ENCODE results near the gene HIVEP3.
"Not testable (repeated sequence)": the region's sequence is repeated elsewhere in the genome, so short reads cannot be mapped to it uniquely, and the experiment has no call there.

The HIVEP3 gene

GRCh38 chr1:41711581-41711980, 207.1 kb downstream of the HIVEP3 start:
- no peak for DNase-seq (ENCODE audit: low read depth)

GRCh38 chr1:41710980-41711379, 207.7 kb downstream of the HIVEP3 start:
- no peak for DNase-seq (ENCODE audit: low read depth)

- no peak for DNase-seq (ENCODE audit: low read depth)
Observed at GRCh38 chr1:41709873-41710272, 208.8 kb downstream of the HIVEP3 start.

GRCh38 chr1:41709331-41709730, 209.4 kb downstream of the HIVEP3 start:
- no peak for DNase-seq (ENCODE audit: low read depth)

- no peak for DNase-seq (ENCODE audit: low read depth)
Observed at GRCh38 chr1:41708332-41708731, 210.4 kb downstream of the HIVEP3 start.

- DNase-seq (ENCODE audit: low read depth), result no peak
Observed at GRCh38 chr1:41707793-41708192, 210.9 kb downstream of the HIVEP3 start.

GRCh38 chr1:41705798-41706197, 212.9 kb downstream of the HIVEP3 start:
- DNase-seq (ENCODE audit: low read depth), result no peak

GRCh38 chr1:41704196-41704595, 214.5 kb downstream of the HIVEP3 start:
- DNase-seq (ENCODE audit: low read depth), result no peak

GRCh38 chr1:41702771-41703170, 216.0 kb downstream of the HIVEP3 start:
- DNase-seq (ENCODE audit: low read depth), result no peak

- DNase-seq (ENCODE audit: low read depth), result no peak
Observed at GRCh38 chr1:41700986-41701535, 217.7 kb downstream of the HIVEP3 start.

GRCh38 chr1:41700581-41700980, 218.1 kb downstream of the HIVEP3 start:
- no peak for DNase-seq (ENCODE audit: low read depth)

- no peak for DNase-seq (ENCODE audit: low read depth)
Observed at GRCh38 chr1:41699861-41700248, 218.9 kb downstream of the HIVEP3 start.

GRCh38 chr1:41698916-41699860, 219.5 kb downstream of the HIVEP3 start:
- DNase-seq (ENCODE audit: low read depth), result no peak

- no peak for DNase-seq (ENCODE audit: low read depth)
Observed at GRCh38 chr1:41696381-41696780, 222.3 kb downstream of the HIVEP3 start.

GRCh38 chr1:41695118-41695745, 223.5 kb downstream of the HIVEP3 start:
- no peak for DNase-seq (ENCODE audit: low read depth)

GRCh38 chr1:41691966-41692365, 226.8 kb downstream of the HIVEP3 start:
- DNase-seq (ENCODE audit: low read depth), result not testable (repeated sequence)

- no peak for DNase-seq (ENCODE audit: low read depth)
Observed at GRCh38 chr1:41691424-41691823, 227.3 kb downstream of the HIVEP3 start.

- DNase-seq (ENCODE audit: low read depth), result no peak
Observed at GRCh38 chr1:41690331-41690730, 228.4 kb downstream of the HIVEP3 start.

- no peak for DNase-seq (ENCODE audit: low read depth)
Observed at GRCh38 chr1:41689558-41689981, 229.2 kb downstream of the HIVEP3 start.

GRCh38 chr1:41689139-41689538, 229.6 kb downstream of the HIVEP3 start:
- DNase-seq (ENCODE audit: low read depth), result no peak

- DNase-seq (ENCODE audit: low read depth), result no peak
Observed at GRCh38 chr1:41687007-41687406, 231.7 kb downstream of the HIVEP3 start.

GRCh38 chr1:41683681-41684500, 234.8 kb downstream of the HIVEP3 start:
- DNase-seq (ENCODE audit: low read depth), result peak; percentile 5

Measured in activated T-helper 9 cell treated with anti-CD3 and anti-CD28 coated beads, Interleukin-2, amount 50 U/mL, for 16 hours (primary cell).